Right lobe of liver (tissue), 4 donors: Measurements from ENCODE around the gene ENTREP1.

Experiments used
- POLR2A ChIP-seq: fragments of 450-650 bp; IDR thresholded peaks from one replicate; pipeline ENCODE4 v1.6.1; 2017; ENCODE audit warnings: antibody characterized with exemption, mild to moderate bottlenecking
- TF ChIP-seq, protein P1 (sequence below), 4 donors: fragments of 200-600 bp in 3 of 4; fragments of 450-650 bp in 1 of 4; IDR thresholded peaks; one replicate each; pipeline versions ENCODE4 v1.5.1 to v1.8.0; 2016 to 2022; ENCODE audit warnings: antibody characterized with exemption in 4 of 4, mild to moderate bottlenecking in 2 of 4
- donor health status: DM: no; HTN: no; CAD: no.
- donor health status: DM: no; HTN: no; CAD: no.
- donor health status: DM: no; HTN: yes; CAD: no.

GRCh38 chr9:69357030-69357775, 32.2 kb downstream of the ENTREP1 start:
- TF ChIP-seq, protein P1, sequence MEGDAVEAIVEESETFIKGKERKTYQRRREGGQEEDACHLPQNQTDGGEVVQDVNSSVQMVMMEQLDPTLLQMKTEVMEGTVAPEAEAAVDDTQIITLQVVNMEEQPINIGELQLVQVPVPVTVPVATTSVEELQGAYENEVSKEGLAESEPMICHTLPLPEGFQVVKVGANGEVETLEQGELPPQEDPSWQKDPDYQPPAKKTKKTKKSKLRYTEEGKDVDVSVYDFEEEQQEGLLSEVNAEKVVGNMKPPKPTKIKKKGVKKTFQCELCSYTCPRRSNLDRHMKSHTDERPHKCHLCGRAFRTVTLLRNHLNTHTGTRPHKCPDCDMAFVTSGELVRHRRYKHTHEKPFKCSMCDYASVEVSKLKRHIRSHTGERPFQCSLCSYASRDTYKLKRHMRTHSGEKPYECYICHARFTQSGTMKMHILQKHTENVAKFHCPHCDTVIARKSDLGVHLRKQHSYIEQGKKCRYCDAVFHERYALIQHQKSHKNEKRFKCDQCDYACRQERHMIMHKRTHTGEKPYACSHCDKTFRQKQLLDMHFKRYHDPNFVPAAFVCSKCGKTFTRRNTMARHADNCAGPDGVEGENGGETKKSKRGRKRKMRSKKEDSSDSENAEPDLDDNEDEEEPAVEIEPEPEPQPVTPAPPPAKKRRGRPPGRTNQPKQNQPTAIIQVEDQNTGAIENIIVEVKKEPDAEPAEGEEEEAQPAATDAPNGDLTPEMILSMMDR (IDR thresholded peaks at IDR 0.05), result no peak
- TF ChIP-seq POLR2A, result no peak
